ENCODE measurements around the gene PRTN3. TPM values are rescaled to one million over a fixed set of nuclear protein-coding genes. Genes with fewer than 3 reads are reported as not detected.
A peak's percentile ranks its signal among the peaks of the same experiment; 100 is the strongest.

PRTN3 gene
- total RNA-seq, 1 donor from 2014 or later = not detected

GRCh38 chr19:861756-862580 is 21.2 kb downstream of the PRTN3 start:
- H3K4me2 ChIP-seq = peak overlapping the region; percentile 49
- TF ChIP-seq EZH2 (IDR thresholded peaks at IDR 0.05) (no peak), CTCF (IDR thresholded peaks at IDR 0.05) (peak; percentile 47), EZH2phosphoT487 (IDR thresholded peaks at IDR 0.05) (no peak)
- H3K4me1 ChIP-seq = no peaks in the 10 kb centered on the region
- H2AFZ ChIP-seq (replicated peaks) = no peak overlapping the region
- Mint-ChIP-seq H3K4me3 (peak overlapping the region; percentile 68), H3K4me1 (peaks cover 7% of the 10 kb centered on the region), H3K27ac (no peak overlapping the region), H3K36me3 (peaks cover 3% of the 10 kb centered on the region), H3K27me3 (ENCODE audit: insufficient read depth, low read depth) (peaks cover 38% of the 10 kb centered on the region), H3K9me3 (no peaks in the 10 kb centered on the region)
- peak overlapping the region; percentile 14 for H3K4me3 ChIP-seq
- H3K79me2 ChIP-seq (ENCODE audit: low read depth) = no peaks in the 10 kb centered on the region
- H3F3A ChIP-seq (ENCODE audit: low read depth) = peaks cover 30% of the 10 kb centered on the region
- peak; percentile 88 for DNase-seq (ENCODE audit: low spot score)
- H3K27ac ChIP-seq = no peak overlapping the region
- no peaks in the 10 kb centered on the region for H3K36me3 ChIP-seq
- H4K20me1 ChIP-seq (ENCODE audit: low read depth) = peaks cover 14% of the 10 kb centered on the region
- H3K9me3 ChIP-seq (ENCODE audit: low read depth) = no peaks in the 10 kb centered on the region
- H3K9ac ChIP-seq = no peak overlapping the region
- H3K27me3 ChIP-seq = peaks cover 61% of the 10 kb centered on the region

GRCh38 chr19:862581-863314 is 21.9 kb downstream of the PRTN3 start:
- H3K27ac Mint-ChIP-seq = no peak overlapping the region
- peaks cover 34% of the 10 kb centered on the region for H3K27me3 Mint-ChIP-seq (ENCODE audit: insufficient read depth, low read depth)
- DNase-seq (ENCODE audit: low spot score) = peak; percentile 88
- H3K36me3 Mint-ChIP-seq = peaks cover 7% of the 10 kb centered on the region
- Histone ChIP-seq H3K9ac (no peak overlapping the region), H3K4me2 (peak overlapping the region; percentile 35), H3K9me3 (ENCODE audit: low read depth) (no peaks in the 10 kb centered on the region), H3K4me1 (peaks cover 5% of the 10 kb centered on the region), H3K27ac (no peak overlapping the region), H3K4me3 (no peak overlapping the region), H3K79me2 (ENCODE audit: low read depth) (no peaks in the 10 kb centered on the region), H2AFZ (replicated peaks) (no peak overlapping the region), H3K27me3 (peaks cover 59% of the 10 kb centered on the region), H3K36me3 (no peaks in the 10 kb centered on the region), H4K20me1 (ENCODE audit: low read depth) (peaks cover 22% of the 10 kb centered on the region), H3F3A (ENCODE audit: low read depth) (peaks cover 35% of the 10 kb centered on the region)
- peak overlapping the region; percentile 68 for H3K4me3 Mint-ChIP-seq
- H3K4me1 Mint-ChIP-seq = peaks cover 11% of the 10 kb centered on the region
- H3K9me3 Mint-ChIP-seq = no peaks in the 10 kb centered on the region
- TF ChIP-seq EZH2 (IDR thresholded peaks at IDR 0.05) (no peak), EZH2phosphoT487 (IDR thresholded peaks at IDR 0.05) (no peak), CTCF (IDR thresholded peaks at IDR 0.05) (no peak)

- Mint-ChIP-seq H3K4me3 (peak overlapping the region; percentile 7), H3K27ac (no peak overlapping the region), H3K9me3 (no peaks in the 10 kb centered on the region), H3K36me3 (peaks cover 7% of the 10 kb centered on the region), H3K4me1 (peaks cover 11% of the 10 kb centered on the region), H3K27me3 (ENCODE audit: insufficient read depth, low read depth) (peaks cover 34% of the 10 kb centered on the region)
- Histone ChIP-seq H4K20me1 (ENCODE audit: low read depth) (peaks cover 27% of the 10 kb centered on the region), H3K79me2 (ENCODE audit: low read depth) (no peaks in the 10 kb centered on the region), H3K4me3 (no peak overlapping the region), H3K4me1 (peaks cover 7% of the 10 kb centered on the region), H3K27me3 (peaks cover 54% of the 10 kb centered on the region), H3K9me3 (ENCODE audit: low read depth) (no peaks in the 10 kb centered on the region), H2AFZ (replicated peaks) (no peak overlapping the region), H3K4me2 (no peak overlapping the region), H3F3A (ENCODE audit: low read depth) (peaks cover 38% of the 10 kb centered on the region), H3K36me3 (no peaks in the 10 kb centered on the region), H3K27ac (no peak overlapping the region), H3K9ac (no peak overlapping the region)
- DNase-seq (ENCODE audit: low spot score) = no peak
- TF ChIP-seq CTCF (IDR thresholded peaks at IDR 0.05) = no peak
- TF ChIP-seq EZH2phosphoT487 (IDR thresholded peaks at IDR 0.05) = no peak
- no peak for TF ChIP-seq EZH2 (IDR thresholded peaks at IDR 0.05)
Observed at GRCh38 chr19:863315-863620, 22.5 kb downstream of the PRTN3 start.

All from neural progenitor cell (in vitro differentiated cells).